NCI-H2196 (cell line): ENCODE data around the gene WDR47.

Experiments used
- DNase-seq: peaks from one replicate; lab custom pipeline; 2025; ENCODE audit not compliant: unreplicated experiment; lab: John Stamatoyannopoulos, UW

The WDR47 gene

DNA sequence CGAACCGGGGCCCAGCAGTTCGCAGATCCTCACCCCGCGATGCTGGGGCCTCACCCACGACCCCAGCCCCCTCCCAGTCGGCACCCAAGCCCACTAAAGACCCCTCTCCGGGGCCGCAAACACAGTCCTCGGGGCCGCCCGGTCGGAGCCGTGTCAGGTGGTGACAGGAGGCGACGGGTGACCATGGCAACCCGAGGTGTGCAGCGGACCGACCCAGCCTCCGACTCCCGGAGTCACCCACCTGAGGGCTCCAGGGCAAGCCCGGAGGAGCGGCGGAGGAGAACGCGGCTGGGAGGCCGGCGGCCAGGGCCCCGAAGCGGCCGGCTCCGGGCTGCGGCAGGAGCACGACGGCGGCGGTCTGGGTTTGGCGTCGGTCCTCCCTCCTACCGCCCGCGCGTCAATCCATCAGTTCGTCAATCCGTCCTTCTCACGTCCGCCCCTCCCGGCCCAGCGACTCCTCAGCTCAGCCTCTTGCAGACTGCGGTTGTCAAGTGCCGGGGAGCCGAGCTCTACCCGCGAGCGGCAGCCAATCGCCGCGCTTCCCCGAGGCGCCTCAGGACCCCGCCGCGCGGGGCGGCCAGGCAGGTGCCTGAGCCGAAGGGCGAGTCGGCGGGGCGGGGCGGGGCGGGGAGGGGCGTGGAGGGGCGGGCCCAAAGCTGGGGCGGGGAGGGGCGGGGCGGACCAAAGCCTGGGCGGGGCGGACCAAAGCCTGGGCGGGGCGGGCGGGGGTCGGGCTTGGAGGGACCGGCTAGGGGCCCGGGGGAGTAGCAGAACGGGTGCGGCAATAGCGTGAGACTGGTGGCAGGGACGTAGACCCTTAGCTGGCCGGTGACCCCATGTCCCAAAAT is at the start of gene WDR47:
TSS of gene WDR47 (minus strand) at position 482 of the 848 bp plus-strand sequence. CDS start 18,590 bp downstream, outside the sequence.
- peak; percentile 96 for DNase-seq

DNA sequence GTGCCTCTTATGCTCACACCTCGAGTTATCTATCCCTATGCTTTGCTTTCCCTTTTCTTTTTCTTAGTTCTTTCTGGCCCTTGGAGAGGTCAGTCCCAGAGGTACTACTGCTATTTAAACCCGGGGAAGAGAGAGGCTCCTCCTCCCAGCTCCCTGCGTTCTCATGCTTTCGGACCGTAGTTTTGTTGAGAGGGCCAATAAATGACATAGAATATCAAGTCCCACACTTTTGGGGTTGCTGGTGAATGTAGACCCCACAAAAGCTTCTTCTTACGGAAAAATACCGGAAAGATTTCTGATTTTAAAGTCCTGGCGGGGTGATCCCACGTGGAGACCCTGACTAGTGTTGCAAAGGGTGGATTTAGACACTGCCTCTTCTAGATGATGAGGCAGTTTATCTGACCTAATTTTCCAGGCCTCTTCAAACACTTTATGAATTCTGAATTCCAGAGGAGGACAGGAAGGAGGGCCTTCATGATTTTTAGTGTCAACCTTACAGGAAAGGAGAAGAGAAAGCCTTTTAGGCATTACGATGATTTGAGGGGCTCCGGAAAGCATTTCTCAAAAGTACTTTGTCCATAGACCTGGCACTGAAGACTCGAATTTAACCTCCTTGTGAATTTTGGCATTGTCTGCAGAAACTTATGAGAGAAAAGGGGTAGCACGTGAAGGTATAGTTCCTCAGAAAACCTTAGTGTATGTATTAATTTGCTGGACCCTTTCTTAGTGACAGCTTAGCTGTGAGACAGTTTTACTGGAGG is 49.4 kb upstream of the WDR47 start:
- no peak for DNase-seq

DNA sequence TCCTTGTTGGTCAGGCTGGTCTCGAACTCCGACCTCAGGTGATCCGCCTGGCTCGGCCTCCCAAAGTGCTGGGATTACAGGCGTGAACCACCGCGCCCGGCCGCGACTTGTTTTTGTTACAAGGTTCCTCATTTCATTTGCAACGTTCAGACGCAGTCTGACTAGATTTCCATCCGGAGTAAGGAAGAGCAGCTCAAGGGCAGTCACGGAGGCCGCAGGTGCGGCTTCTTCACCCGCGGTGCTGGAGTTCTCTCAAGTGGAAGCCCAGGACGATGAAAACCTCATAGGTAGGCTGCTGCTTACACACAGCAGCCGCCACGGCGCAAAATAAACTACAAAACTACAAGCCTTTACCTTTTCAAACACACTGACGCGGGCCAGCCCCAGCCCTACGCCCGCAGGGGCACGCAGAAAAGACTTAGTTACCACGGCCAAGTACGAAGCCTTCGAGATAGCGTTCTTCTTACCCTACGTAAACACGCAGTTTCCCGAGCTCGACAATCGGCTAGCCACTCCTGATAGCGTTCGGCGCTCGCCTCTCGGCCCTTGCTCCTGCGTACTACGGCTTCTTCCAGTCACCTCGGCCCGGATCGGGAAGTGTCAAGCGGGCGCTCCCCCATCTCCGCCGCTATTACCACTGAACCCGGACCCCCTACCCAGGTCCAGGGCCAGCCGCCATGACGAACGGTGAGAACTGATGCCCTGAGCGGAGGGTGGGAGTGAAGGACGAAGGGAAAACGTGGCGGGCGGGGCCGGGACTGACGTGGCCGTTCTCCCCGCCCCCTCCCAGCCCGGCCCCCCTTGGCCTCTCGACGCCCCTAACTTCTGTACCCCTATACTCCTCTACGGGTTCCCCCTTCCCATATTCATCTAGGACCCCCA is 48.5 kb upstream of the WDR47 start, which contains the start of gene TMEM167B:
TSS of gene TMEM167B (plus strand) at position 569 of the 882 bp plus-strand sequence. CDS start at position 678, 109 bp downstream.
- DNase-seq, result peak; percentile 91

GRCh38 chr1:109089242-109090015 is 47.5 kb upstream of the WDR47 start:
- peak; percentile 78 for DNase-seq

DNA sequence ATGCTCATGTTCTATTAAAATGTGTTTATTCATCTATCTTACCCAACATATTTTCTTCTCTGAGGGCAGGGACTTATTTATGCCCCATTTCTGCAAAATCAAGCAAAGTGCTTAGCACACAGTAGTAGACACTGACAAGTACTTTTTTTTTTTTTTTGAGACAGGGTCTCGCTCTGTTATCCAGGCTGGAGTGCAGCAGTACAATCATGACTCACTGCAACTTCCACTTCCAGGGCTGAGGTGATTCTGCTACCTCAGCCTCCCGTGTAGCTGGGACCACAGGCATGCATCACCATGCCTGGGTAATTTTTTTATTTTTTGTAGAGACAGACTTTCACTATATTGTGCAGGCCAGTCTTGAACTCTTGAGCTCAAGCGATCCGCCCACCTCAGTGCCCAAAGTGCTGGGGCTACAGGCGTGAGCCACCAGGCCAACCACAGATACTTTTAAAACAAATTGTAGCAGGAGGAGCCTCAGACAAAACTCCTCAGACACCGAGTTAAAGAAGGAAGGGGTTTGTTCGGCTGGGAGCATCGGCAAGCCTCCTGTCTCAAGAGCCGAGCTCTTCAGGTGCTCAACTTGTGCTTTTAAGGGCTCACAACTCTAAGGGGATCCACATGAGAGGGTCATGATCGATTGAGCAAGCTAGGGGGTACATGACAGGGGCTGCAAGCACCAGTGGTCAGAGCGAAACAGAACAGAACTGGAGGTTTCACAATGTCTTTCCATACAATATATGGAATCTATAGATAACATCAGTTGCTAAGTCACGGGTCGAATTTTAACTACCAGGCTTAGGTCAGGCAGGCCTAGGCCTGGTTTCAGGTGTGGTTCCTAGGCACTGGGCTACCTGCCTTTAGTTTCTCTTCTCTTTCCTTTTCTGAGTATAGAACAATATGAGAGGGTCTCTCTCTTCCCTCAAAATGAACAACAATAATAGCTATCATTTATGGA is 42.9 kb upstream of the WDR47 start:
- no peak for DNase-seq

DNA sequence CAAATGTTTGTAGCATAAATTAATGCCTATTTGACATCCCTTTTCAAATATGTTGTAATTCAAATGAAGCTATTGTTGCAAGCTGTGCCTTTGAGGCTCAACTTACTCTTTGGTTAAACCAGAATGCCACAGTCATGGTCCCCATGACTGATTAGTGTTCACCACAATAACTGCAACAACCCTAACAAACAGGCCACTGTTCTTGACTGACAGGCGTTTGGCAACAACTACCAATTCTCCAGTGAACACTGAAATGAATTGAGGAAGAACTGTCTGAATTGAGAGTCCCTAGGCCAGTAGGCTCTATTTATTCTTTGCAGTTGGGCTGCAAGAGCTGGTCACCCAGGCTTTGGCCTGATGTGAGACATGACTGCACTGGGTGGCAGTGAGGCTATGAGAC is 42.0 kb upstream of the WDR47 start:
- DNase-seq, result no peak

DNA sequence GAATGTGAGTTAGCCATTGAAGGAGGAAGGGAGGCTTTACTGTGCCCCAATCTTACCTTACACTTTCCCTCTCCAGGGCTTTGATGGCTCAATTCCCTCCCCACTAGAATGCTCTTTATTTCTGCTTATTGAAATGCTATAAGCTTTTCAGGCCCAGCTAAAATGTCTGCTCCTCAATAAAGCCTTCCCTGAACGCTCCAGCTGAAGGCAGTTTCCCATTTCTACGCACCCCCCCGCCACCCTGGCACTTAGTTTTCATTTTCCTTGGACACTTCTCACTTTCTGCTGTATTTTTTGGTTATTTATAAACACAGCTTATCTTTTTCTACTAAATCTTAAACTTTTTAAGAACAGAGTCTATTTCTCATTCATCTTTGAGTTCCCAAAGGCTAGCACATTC is 41.6 kb upstream of the WDR47 start:
- no peak for DNase-seq

DNA sequence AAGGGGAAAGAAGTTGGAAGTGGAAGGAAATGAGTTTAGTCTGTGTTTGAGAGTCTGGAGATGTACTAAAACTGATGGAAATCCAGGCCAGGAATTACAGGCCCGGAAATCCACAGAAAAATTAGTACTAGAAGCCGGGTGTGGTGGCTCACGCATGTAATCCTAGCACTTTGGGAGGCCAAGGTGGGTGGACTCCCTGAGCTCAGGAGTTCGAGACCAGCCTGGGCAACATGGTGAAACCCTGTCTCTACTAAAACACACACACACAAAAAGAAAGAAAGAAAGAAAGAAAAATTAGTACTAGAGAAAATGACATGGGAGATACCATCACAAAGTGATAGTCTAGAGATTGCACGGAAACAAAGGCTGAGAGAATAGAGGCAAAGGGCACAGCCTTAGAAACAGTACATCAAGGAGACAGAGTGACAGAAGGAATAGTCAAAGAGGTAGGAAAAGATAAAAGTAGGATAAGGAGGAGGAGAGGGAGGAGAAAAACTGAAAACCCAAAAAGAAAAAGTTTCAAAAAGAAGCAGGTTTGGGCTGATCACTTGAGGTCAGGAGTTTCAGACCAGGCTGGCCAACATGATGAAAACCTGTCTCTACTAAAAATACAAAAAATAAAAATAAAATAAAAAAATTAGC is 38.7 kb upstream of the WDR47 start:
- no peak for DNase-seq

DNA sequence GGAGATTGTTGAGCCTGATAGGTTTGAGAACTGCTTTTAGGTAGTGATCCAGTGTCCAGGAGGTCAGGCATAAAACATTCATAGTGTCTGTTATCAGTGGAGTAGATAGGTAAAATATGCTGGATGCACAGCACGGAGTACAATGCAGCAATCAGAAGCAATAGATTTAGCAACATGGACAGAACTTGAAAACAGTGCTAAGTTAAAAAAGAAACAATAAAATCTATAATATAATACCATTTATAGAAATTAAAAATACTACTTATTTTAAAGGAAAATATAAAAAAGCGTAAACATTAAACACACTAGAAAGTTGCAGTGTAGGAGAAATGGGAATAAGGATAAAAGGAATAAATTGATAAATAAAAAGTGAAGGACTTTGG is 37.3 kb upstream of the WDR47 start:
- no peak for DNase-seq

- DNase-seq, result no peak
Observed at GRCh38 chr1:109078317-109078716, 36.4 kb upstream of the WDR47 start.

DNA sequence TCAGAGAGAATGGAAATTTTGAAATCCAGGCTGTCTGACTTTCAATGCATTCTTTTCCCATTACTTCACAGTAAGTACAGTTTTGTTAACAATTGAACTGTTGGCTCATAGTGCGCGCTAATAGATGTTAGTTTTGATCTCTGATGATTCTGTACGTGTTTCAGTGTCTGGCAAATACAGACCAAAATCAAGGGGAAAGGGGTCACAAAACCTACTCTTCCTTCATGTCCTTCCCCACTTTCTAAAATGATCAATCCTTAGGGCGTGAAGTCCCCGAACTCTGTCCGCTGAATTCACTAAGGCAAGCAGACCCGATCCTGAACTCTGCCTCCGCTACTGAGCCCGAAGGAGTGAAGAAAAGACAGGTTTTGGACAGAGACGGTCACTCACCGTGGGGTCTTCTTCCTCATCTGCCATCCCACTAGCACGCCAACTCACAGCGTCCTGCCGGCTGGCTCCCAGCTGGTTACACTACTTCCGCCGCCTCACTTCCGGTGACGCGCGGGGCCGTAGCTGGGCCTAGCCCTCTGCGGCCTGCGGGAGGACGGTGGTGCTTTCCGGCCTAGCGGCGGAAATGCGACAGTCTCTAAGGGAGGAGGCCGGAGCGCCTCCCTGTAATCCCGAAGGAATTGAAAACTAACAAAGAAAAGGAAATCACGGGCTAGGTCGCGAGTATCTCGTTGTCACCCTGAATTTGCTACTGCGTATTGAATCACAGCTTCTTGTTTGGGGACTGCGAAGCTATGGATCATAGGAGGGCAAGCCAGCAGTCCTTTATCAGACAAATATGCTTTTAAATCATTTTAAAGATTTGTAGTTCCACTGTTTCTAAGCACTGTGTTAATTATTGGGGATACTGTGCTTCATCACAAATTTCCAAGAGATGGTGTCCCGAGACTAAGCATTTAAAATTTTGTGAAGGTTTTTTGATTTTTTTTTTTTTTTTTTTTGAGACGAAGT is 33.9 kb upstream of the WDR47 start, which contains the start of gene TAF13:
TSS of gene TAF13 (minus strand) at position 473 of the 960 bp plus-strand sequence. CDS start at position 417, 56 bp downstream.
- DNase-seq, result peak; percentile 97

- DNase-seq, result no peak
Observed at GRCh38 chr1:109069294-109069693, 27.4 kb upstream of the WDR47 start.

DNA sequence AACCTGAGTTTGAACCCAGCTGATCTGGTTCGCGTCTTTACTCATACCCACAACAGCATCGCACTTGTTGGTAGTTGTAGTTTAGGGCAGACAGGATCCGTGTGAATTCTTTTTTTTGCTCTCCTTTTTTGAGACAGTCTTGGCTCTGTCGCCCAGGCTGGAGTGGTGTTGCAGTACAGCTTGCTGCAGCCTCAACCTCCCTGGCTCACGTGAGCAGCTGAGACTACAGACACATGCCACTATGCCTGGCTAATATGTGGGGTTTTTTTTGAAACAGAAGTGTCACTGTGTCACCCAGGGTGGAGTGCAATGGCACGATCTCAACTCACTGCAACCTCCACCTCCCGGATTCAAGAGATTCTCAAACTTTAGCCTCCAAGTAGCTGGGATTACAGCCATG is 26.0 kb upstream of the WDR47 start:
- DNase-seq, result no peak

GRCh38 chr1:109065137-109065536 is 23.2 kb upstream of the WDR47 start:
- no peak for DNase-seq

- DNase-seq, result no peak
Observed at GRCh38 chr1:109061183-109061582, 19.3 kb upstream of the WDR47 start.

DNA sequence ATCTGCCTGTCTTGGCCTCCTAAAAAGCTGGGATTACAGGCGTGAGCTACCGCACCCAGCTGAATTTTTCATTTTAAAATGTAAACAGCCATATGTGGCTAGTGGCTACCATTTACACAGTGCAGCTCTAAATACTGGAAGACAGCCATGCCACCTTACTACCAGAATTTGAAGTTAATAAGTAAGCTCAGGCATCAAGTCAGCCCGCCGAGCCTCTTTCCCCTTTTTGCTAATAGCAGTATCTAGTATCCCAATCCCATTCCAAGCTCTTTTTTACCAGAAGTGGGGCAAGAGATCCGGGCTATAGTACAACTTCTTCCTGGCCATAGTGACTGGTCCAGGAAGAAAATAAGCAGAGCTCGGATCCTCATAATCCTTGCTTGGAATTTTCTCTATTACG is 18.8 kb upstream of the WDR47 start:
- DNase-seq, result no peak

GRCh38 chr1:109059026-109059425 is 17.1 kb upstream of the WDR47 start:
- no peak for DNase-seq
